HG02981 (cell line): ENCODE measurements around the gene LCAT.
"Not testable (repeated sequence)": the region's sequence is repeated elsewhere in the genome, so short reads cannot be mapped to it uniquely, and the experiment has no call there.

Experiments
- ATAC-seq: cut with Tn5 transposase; IDR thresholded peaks from one replicate; pipeline ENCODE4 v1.9.1; 2021; ENCODE audit warnings: mild to moderate bottlenecking, moderate library complexity; ENCODE audit not compliant: unreplicated experiment

LCAT gene, protein sequence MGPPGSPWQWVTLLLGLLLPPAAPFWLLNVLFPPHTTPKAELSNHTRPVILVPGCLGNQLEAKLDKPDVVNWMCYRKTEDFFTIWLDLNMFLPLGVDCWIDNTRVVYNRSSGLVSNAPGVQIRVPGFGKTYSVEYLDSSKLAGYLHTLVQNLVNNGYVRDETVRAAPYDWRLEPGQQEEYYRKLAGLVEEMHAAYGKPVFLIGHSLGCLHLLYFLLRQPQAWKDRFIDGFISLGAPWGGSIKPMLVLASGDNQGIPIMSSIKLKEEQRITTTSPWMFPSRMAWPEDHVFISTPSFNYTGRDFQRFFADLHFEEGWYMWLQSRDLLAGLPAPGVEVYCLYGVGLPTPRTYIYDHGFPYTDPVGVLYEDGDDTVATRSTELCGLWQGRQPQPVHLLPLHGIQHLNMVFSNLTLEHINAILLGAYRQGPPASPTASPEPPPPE

DNA sequence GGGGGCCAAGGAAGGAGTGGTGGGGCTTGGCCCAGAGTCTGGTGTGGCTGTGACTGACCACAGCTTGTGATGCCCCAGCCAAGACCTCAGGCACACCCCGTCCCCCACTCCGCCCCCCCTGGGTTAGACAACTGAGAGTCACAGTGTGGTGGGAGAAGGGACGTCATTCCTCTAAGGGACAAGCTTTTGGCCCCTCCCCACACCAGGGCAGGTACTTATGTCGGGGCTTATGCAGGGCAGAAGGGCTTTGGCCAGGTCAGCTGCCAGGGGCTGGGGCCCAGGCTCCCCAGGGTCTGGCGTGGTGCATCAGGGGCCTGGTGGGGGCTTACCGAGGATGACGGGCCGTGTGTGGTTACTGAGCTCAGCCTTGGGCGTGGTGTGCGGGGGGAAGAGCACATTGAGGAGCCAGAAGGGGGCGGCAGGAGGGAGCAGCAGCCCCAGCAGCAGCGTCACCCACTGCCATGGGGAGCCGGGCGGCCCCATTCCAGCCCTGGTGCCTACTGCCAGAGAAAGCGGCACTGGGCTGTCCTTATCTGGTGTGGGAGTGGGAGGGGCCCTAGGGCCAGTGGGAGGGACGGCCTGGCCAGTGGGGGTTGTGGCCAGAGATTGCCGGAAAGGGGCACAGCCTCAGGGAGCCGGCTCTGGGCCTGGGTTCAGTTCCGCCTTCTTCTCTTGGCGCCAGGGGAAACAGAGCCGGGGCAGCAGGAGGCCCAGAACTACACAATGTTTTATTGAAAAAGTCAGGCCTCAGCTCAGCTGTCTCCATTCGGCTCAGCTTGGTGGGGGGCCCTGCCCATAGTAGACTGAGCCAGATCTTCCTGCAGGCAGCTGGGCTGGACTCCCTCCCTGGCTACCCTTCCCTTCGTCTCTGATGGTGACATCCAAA is at the start of gene LCAT:
Gene LCAT, minus strand, starts transcription at position 502 of the 886 bp plus-strand sequence. Its CDS starts 19 bp downstream, at position 483.
- no peak for ATAC-seq

DNA sequence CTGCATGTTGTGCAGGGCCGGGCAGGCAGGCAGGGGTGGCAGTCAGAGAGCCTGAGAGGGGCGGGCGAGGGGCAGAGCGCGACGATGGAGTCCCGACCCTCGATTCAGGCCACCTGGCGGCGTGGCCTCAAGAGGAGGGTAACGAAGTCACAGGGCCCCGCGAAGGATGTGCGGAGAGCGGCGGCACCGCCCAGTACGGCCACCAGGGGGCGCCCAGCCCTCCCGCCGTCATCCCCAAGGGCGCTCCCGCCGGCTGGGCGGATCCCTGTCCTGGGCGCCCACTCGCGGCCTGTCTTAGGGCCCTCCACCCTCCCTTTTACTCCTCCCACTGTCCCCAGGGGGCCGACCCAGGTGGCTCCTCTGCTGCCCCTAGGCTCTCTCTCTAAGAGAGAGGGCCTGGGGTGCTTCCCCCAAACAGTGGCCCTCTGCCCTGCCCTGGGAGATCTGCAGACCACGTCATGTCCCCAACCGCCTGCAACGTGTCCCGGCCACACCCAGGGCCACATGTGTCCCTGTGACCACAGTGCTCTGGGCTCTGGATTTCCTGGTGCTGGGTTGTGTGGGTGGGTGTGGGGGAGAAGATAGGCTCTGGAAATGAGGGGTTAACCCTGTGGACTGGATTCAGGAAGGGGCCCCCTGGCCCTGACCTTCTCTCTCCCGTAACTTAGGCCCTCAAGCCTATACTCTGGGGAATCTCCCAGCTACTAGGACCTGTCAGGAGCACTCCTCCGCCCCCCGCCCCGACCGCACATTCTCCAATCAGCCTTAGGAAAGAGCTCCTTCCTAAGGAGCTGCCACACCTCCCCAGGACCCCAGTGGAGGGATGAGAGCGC is 49.5 kb upstream of the LCAT start:
- ATAC-seq, result peak; percentile 61

DNA sequence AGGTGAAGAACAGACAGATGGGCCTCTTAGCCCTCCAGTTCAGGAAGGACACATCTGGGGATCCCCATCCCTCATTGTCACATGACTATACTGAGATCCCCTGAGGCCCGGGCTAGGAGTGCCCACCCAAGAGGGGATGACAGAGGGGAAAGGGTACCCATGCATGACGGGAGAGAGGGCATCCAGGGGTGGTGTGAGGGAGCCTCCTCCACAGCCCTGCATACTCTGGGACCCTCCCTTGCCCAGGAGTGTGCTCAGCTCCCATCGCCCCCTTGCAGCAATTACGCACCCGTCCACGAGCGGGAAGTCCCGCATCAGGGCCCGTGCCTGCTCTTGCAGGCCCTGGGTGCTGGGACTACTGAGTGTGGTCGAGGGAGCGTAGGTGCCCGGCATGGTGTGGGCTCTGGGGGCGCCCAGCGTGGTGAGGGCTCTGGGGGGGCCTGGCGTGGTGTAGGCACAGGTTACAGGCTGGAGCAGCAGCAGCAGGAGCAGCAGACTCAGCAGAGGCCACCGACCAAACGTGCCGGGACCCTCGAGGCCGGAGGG is 48.8 kb upstream of the LCAT start:
- ATAC-seq, result no peak

GRCh38 chr16:67990018-67990386 is 46.1 kb upstream of the LCAT start:
- ATAC-seq, result no peak

DNA sequence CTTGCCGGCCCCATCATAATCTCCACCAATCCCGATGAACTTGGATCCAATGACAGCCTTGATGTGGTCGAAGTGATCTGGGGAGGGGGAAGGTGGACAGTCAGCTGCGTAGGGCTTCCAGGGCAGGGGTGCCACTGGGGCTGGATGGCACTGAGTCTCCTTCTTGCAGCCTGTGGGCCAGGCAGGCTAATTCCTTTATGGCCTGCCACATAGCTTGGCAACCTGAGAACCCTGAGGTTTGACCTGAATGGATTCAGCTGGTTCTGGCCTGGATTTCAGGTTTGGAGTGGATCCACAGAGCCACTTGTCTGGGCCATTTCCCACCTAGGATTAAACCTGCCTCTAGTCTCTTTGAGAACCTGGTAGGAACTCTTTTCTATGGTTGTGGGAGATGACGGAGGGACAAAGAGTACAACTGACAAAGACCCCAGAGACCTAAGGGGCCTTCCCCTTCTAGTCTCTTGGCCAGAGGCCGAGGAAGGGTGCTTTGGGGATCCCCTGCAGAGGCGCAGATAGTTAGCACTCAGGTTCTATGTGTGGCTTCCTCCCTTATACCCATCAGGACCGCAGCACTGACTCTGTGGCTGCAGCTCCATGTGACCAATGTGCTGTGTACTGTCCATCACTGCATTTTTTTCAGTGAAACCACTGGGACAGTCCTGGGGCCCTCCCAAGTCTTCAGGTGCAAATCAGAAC is 45.5 kb upstream of the LCAT start:
- no peak for ATAC-seq

DNA sequence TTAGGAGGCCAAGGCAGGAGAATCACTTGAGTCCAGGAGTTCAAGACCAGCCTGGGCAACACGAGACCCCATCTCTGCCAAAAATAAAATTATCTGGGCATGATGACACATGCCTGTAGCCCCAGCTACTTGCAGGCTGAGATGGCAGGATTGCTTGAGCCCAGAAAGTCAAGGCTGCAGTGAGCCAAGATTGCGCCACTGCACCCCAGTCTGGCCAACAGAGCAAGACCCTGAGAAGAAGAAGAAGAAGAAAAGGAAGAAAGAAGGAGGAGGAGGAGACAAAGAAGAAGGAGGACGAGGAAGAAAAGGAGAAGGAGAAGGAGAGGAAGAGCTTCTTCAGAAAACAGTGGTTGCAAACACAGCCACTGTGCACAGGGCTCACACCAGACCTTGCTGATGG is 44.8 kb upstream of the LCAT start:
- ATAC-seq, result no peak

DNA sequence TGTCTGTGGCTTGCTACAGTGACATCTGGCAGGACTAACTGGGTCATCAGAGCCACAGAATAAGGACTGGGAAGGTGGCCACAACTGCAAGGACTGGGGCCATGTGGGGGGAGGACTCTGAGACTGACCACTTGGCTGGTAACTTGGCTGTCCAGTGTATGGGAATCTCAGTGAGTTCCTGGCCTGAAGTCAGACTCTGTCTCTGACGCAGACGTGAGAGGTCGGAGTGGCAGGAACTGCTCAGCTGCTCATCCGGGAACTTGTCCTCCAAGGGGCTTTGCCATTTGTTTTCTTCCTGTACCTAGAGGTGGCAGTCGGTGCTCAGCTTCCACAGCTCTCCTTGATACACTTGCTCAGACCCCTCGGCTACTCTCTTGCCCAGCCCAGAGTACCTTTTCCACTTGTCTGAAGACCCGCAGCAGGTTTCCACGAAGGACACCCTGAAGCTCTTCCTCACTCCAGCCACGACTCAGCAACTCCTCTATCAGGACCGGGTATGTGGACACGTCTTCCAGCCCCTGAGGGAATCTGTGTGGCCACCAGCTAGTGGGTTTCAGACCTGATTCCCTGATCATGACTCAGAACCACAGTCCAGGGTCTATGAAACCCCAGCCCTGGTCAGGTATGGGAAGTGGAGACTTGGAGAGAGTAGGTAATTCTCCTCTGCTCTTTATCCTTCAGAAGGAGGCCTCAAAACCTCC is 43.7 kb upstream of the LCAT start:
- ATAC-seq, result no peak

DNA sequence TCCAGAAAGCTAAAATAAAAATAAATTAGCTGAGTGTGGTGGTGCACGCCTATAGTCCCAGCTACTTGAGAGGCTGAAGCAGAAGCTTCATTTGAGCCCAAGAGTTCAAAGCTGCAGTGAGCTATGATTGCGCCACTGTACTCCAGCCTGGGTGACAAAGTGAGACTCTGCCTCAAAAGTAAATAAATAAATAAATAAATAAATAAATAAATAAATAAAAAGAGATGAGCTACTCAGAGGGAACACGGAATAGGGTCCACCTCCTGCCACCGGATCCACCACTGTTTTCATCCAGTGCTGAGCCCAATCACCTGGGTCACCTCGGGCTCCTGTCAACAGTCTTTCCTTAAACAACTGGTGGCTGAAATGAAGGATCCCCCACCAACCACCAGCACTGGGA is 43.0 kb upstream of the LCAT start:
- ATAC-seq, result no peak

DNA sequence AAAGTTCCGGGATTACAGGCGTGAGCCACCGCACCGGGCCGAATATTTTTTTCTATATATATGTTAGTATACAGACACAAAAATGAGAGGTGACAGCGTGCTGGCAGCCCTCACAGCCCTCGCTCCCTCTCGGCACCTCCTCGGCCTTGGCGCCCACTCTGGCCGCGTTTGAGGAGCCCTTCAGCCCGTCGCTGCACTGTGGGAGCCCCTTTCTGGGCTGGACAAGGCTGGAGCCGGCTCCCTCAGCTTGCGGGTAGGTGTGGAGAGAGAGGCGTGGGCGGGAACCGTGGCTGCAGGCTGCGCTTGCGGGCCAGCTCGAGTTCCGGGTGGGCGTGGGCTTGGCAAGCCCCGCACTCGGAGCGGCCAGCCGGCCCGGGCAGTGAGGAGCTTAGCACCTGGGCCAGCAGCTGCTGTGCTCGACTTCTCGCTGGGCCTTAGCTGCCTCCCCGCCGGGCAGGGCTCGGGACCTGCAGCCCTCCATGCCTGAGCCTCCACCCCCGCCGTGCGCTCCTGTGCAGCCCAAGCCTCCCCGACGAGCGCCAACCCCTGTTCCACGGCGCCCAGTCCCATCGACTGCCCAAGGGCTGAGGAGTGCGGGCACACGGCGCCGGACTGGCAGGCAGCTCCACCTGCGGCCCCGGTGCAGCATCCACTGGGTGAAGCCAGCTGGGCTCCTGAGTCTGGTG is 38.2 kb upstream of the LCAT start:
- ATAC-seq, result no peak

DNA sequence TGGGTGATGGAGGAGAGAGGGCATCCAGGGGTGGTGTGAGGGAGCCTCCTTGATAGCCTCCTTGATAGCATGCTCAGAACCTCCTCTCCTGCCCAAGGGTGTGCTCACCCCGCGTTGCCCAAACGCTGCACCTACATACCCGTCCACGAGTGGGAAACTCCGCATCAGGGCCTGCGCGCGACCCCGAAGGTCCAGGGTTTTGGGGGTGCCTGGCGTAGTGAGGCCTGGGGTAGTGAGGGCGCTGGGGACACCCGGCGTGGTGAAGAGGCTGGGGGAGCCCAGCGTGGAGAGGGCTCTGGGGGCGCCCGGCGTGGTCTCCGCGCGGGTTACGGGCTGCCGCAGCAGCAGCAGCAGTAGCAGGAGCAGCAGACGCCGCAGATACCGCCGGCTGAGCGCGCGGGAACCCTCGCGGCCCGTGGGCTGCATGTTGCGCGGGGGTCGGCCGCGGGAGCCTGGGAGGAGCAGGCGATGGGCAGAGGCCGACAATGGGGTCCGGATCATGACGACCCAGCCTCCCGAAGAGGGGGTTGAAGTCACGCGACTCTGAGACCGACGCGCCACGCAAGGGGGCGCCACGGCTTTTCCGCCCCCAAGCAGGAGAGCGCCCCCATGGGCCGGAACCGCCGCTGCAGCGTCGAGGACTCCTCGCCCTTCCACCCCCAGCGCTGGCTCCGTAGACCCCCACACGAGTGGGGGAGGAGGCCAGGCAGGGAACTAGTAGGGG is 36.2 kb upstream of the LCAT start, which contains the start of gene DPEP3:
Gene DPEP3, minus strand, starts transcription at position 545 of the 724 bp plus-strand sequence. Its CDS starts 119 bp downstream, at position 426.
- ATAC-seq, result no peak

DNA sequence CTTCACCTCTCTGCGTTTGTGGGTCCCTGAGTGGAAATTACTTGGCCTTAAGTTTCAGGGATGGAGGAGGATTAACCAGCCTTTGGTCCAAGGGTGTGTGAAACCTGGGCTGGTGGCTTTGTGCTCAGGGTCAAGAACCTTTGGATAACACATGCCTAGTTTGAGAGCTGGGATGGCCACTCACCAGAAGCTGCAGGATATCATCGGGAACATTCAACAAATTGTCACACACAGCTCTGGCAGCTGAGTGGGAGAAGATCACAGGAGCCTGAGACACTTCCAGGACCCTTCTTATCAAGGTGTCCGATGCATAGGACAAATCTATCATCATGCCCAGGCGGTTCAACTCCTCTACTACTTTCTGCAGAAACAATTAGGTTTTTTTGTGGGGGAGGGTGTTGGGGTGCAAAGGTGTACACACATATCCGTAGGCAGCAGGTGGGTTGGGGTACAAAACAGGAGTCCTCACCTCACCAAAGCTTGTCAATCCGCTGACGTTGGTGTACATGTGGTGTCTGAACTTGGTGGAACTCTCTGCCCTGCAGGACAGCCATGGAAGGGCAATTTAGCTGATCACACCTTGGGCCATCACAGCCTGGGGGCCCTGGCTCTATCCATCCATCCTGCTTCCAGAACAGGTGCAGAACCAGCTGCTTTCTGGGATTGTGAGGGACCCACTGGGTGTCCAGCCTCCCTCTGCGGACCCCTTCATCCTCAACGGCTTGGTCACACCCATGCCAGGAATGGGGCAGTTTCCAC is 33.7 kb upstream of the LCAT start:
- no peak for ATAC-seq

DNA sequence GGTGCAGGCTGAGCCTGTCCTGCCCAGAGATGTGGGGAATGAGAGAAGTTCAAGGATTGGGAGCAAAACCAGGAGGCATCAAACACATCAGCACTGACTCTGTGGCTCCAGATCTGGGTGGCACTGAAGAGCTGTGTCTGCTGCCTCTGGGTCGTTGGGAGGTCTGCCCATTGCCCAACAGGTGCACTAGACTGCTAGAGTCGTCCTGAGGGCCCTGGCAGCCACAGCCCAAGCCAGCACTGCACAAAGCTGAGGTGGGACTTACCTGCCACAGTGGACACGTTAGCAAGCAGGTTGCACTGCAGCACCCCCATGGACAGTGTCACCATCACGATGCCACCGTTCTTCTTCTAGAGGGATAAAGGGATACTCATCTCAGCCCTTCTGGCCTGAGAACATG is 33.1 kb upstream of the LCAT start:
- ATAC-seq, result no peak

DNA sequence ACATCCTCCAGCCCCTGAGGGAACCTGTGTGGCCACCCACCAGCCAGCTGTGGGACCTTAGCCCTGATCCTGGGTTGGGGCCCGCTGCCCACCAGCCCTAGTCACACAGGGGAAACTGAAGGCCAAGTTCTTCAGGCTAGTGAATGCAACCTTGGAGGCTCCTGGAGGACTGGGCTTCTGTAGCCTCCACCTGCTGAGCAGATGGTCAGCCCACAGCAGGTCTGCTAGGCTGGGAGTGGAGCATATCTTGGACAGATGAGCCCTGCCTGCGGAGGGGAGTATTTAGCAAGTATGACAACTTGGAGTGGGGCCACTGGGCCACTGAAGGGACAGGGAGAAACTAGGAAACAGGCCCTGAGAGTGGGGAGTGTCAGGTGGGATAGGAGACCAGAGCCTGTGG is 32.3 kb upstream of the LCAT start:
- no peak for ATAC-seq

- ATAC-seq, result no peak
These were observed 31.6 kb upstream of the LCAT start for GRCh38 chr16:67975321-67976105.

GRCh38 chr16:67972285-67972684 is 28.4 kb upstream of the LCAT start:
- ATAC-seq, result not testable (repeated sequence)

- no peak for ATAC-seq
These were observed 27.2 kb upstream of the LCAT start for GRCh38 chr16:67971111-67971510.
